ENCODE results near the gene HTR3B. TPM values are rescaled to one million over a fixed set of nuclear protein-coding genes. Genes with fewer than 3 reads are reported as not detected.

HTR3B gene
- total RNA-seq, 2 experiments from 2014 or later: not detected

- CTCF ChIA-PET: interaction anchor here (0.5 to 7.1 kb wide), 11 partner anchors 9 to 1230 kb away, joined by 3 to 108 read pairs (median 3); partner anchors contain the start of gene HTR3A
- POLR2A ChIA-PET: no interaction called here
- Mint-ChIP-seq H3K27ac (no peak overlapping the region), H3K4me1 (no peaks in the 10 kb centered on the region), H3K27me3 (peaks cover 14% of the 10 kb centered on the region), H3K4me3 (no peak overlapping the region), H3K9me3 (ENCODE audit: low read depth) (no peaks in the 10 kb centered on the region), H3K36me3 (ENCODE audit: low read depth) (no peaks in the 10 kb centered on the region)
- intact Hi-C loops (cut with DNase I, micrococcal nuclease): loop anchor here (1.0 to 5.0 kb wide), 2 partner anchors 203 to 267 kb away; no protein-coding TSS in a partner anchor
- DNase-seq (peak; percentile 51), ATAC-seq (peak; percentile 51)
Measured at GRCh38 chr11:113994077-113994954, 89.7 kb downstream of the HTR3B start.

Other genes starting within 250 kb of the HTR3B start
- gene TMPRSS5, start 198.5 kb upstream of the HTR3B start, total RNA-seq: under 1 TPM; 0.32 to 0.46 TPM
- gene ZW10, start 131.1 kb upstream of the HTR3B start, total RNA-seq: 10 to 100 TPM; 16.9 to 18.5 TPM
- gene CLDN25, start 125.0 kb upstream of the HTR3B start, total RNA-seq: not detected
- gene USP28, start 29.2 kb upstream of the HTR3B start, total RNA-seq: 10 to 100 TPM; 38.6 to 43.9 TPM
- gene HTR3A, start 70.3 kb downstream of the HTR3B start, total RNA-seq: not detected
- gene ZBTB16, start 154.9 kb downstream of the HTR3B start, total RNA-seq: 1 to 10 TPM; 3.0 to 4.6 TPM

Data from activated CD4-positive, alpha-beta T cell treated with anti-CD3 and anti-CD28 coated beads for 36 hours (primary cell).